Ovary (tissue), 9 donors: Measurements from ENCODE around the gene CYB5R3. TPM values are rescaled to one million over a fixed set of nuclear protein-coding genes. Genes with fewer than 3 reads are reported as not detected.
"Not testable (repeated sequence)": the region's sequence is repeated elsewhere in the genome, so short reads cannot be mapped to it uniquely, and the experiment has no call there.

Experiments
- DNase-seq, 5 donors: peaks; one replicate each; pipeline ENCODE4 v3.0.0-alpha.2; 2019 to 2020
- H3K27ac ChIP-seq, 2 donors: fragments of 200-600 bp; one replicate each; pipeline versions ENCODE4 v1.5.1 to v1.8.0; 2019 to 2022
- H3K27me3 ChIP-seq: fragments of 200-600 bp; one replicate; pipeline ENCODE4 v1.8.0; 2022
- H3K36me3 ChIP-seq: fragments of 200-600 bp; sonication (generic); one replicate; pipeline ENCODE4 v1.5.1; 2019
- H3K4me1 ChIP-seq: one replicate; pipeline ENCODE4 v1.8.1; 2013; ENCODE audit warnings: mild to moderate bottlenecking, moderate library complexity; ENCODE audit not compliant: insufficient read depth
- H3K4me3 ChIP-seq: fragments of 200-600 bp; sonication (generic); one replicate; pipeline ENCODE4 v1.5.1; 2017
- H3K9me3 ChIP-seq, 2 donors: fragments of 200-600 bp in 1 of 2; sonication (generic) in 1 of 2; one replicate each; pipeline versions ENCODE4 v1.5.1 to v1.8.1; 2013 to 2019; ENCODE audit warnings: mild to moderate bottlenecking in 1 of 2, moderate library complexity in 1 of 2
- CTCF ChIP-seq, 3 donors: fragments of 450-650 bp in 2 of 3; fragments of 200-600 bp in 1 of 3; IDR thresholded peaks; one replicate each; pipeline versions ENCODE4 v1.5.1 to v1.8.0; 2016 to 2022; ENCODE audit warnings: antibody characterized with exemption in 3 of 3, mild to moderate bottlenecking in 1 of 3
- EP300 ChIP-seq: sonication (generic); formaldehyde crosslinking; IDR thresholded peaks from one replicate; pipeline ENCODE4 v1.6.1; 2017; ENCODE audit warnings: antibody characterized with exemption
- POLR2A ChIP-seq: fragments of 450-650 bp; IDR thresholded peaks from one replicate; pipeline ENCODE4 v1.6.1; 2017; ENCODE audit warnings: antibody characterized with exemption, mild to moderate bottlenecking, moderate library complexity
- WGBS, 3 donors: extraction: QIAGEN DNeasy Blood & Tissue Kit in 1 of 3; methylation state at CpG; one replicate each; pipeline versions ENCODE4 v1.1.5 to v1.1.7; 2013 to 2017; 5-methylcytosine and 5-hydroxymethylcytosine counted together
- intact Hi-C, 4 donors: fragments of 100-400 bp; cut with DNase I; formaldehyde crosslinking; loops; one replicate each; pipeline versions ENCODE4 v1.11.0 to v1.15.1; 2022 to 2023
- polyA plus RNA-seq, 2 donors: library from polyadenylated mRNA; stranded (reverse); fragments of 200-250 nt in 1 of 2; fragments of 350-450 nt in 1 of 2; fragmentation: Illumina TruSeq in 1 of 2; extraction: RNeasy Lipid Tissue Mini Kit (QIAGEN cat#74804) in 1 of 2; gene quantifications; one replicate each; pipeline ENCODE4 v1.2.3, GENCODE V29; 2013 to 2014
- total RNA-seq, 7 donors: library from RNA; depleted of rRNA in 2 of 7; stranded (reverse); fragments of >200 nt in 2 of 7; fragmentation: NEBNext Ultra II Directional in 3 of 7; extraction: Animal tissue kit (Norgen Biotek cat#: 25700) in 3 of 7; gene quantifications; one replicate each; pipeline versions ENCODE4 v1.1.0 to v1.2.4, GENCODE V29; 2016 to 2023
- donor health status: DM: no; HTN: no; CAD: no; lungs with moderate emphysema.
- donor health status: DM: no; HTN: no; CAD: no.
- donor health status: Bipolar disorder and iron deficiency.
- donor health status: DM: yes; HTN: yes; CAD: no.
- donor health status: DM: no; HTN: no; CAD: no.
- donor health status: DM: yes; HTN: yes; CAD: no.

CYB5R3 gene
- total and polyA plus RNA-seq, 9 donors, result 56.9 to 279 (median 228) TPM

GRCh38 chr22:42620084-42620483, 29.1 kb downstream of the CYB5R3 start:
- no peak for DNase-seq
- H3K36me3 ChIP-seq, result no peaks in the 10 kb centered on the region
- H3K27me3 ChIP-seq, result no peaks in the 10 kb centered on the region
- peaks cover 2% of the 10 kb centered on the region for H3K4me1 ChIP-seq
- intact Hi-C loops, result no loop called here
- 79 to 94% (median 89%) methylated on average over 4 of the region's 4 CpGs for WGBS, 3 donors
- H3K27ac ChIP-seq, result no peak overlapping the region
- TF ChIP-seq EP300 (no peak), CTCF (IDR thresholded peaks at IDR 0.05) (no peak), POLR2A (no peak)
- no peaks in the 10 kb centered on the region for H3K9me3 ChIP-seq
- H3K4me3 ChIP-seq, result no peak overlapping the region

GRCh38 chr22:42619261-42620063, 29.7 kb downstream of the CYB5R3 start:
- no peak overlapping the region for H3K4me3 ChIP-seq
- H3K27me3 ChIP-seq, result no peaks in the 10 kb centered on the region
- no peaks in the 10 kb centered on the region for H3K36me3 ChIP-seq
- 84 to 87% (median 86%) methylated on average over 32 to 35 of the region's 35 CpGs for WGBS, 3 donors
- DNase-seq, result peak in 1 of 5 donors; percentile 52
- H3K4me1 ChIP-seq, result peaks cover 2% of the 10 kb centered on the region
- intact Hi-C loops, result loop anchor here in 2 of 4 donors (10.0 kb wide), 2 partner anchors 85 to 105 kb away; partner anchors contain the start of gene RRP7A (in 1 of the 2)
- H3K9me3 ChIP-seq, result no peaks in the 10 kb centered on the region
- no peak overlapping the region for H3K27ac ChIP-seq
- TF ChIP-seq CTCF (IDR thresholded peaks at IDR 0.05) (no peak), POLR2A (no peak), EP300 (no peak)

GRCh38 chr22:42617155-42617983, 31.8 kb downstream of the CYB5R3 start:
- 36 to 54% (median 44%) methylated on average over 20 of the region's 20 CpGs for WGBS, 3 donors
- H3K27me3 ChIP-seq, result no peaks in the 10 kb centered on the region
- peak overlapping the region; percentile 24 to 61 for H3K27ac ChIP-seq
- peaks cover 2% of the 10 kb centered on the region for H3K4me1 ChIP-seq
- no peaks in the 10 kb centered on the region for H3K36me3 ChIP-seq
- no peaks in the 10 kb centered on the region for H3K9me3 ChIP-seq
- intact Hi-C loops, result loop anchor here in 2 of 4 donors (10.0 kb wide), 2 partner anchors 83 to 103 kb away; partner anchors contain the start of gene RRP7A (in 1 of the 2)
- TF ChIP-seq POLR2A (no peak), CTCF (IDR thresholded peaks at IDR 0.05) (no peak), EP300 (no peak)
- DNase-seq, result no peak
- H3K4me3 ChIP-seq, result no peak overlapping the region

- DNase-seq, result peak in 1 of 5 donors; percentile 60
- not testable (repeated sequence) for H3K36me3 ChIP-seq, H3K4me3 ChIP-seq, H3K9me3 ChIP-seq, H3K27me3 ChIP-seq
- Histone ChIP-seq H3K4me1 (peaks cover 10% of the 10 kb centered on the region), H3K27ac (peak overlapping the region; percentile 91 to 92)
- WGBS, 3 donors, result 9 to 25% (median 15%) methylated on average over 13 of the region's 13 CpGs
- intact Hi-C loops, result loop anchor here in 2 of 4 donors (10.0 kb wide), 2 partner anchors 81 to 101 kb away; partner anchors contain the start of gene RRP7A (in 1 of the 2)
These were observed 33.4 kb downstream of the CYB5R3 start for GRCh38 chr22:42615860-42616175.
